NCI-H1694 treated with DMSO at 0.1 percent for 48 hours (cell line): ENCODE data around the gene COX6B1.
"Not testable (repeated sequence)": the region's sequence is repeated elsewhere in the genome, so short reads cannot be mapped to it uniquely, and the experiment has no call there.

Source experiments
- DNase-seq: peaks from one replicate; lab custom pipeline; 2025; lab: John Stamatoyannopoulos, UW

The COX6B1 gene

DNA sequence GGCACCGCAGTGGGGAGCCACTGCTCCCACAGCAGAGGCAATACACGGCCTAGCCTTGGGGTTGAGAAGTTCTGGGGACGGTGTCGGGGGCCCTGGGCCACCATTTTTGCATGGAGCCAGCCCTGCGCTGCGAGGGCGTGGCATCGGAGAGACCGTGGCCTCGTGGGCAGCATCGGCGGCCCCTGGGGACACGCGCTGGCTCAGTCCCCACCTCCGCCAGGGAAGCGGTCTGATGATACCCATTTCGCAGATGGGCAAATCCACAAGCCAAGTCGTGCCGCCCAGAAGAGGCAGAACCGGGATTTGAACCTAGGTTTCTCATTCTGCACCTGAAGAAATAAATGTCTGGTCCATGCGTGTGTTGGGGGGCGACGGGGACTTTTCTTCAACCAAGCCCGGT, 17.0 kb downstream of the COX6B1 start:
- DNase-seq = no peak

DNA sequence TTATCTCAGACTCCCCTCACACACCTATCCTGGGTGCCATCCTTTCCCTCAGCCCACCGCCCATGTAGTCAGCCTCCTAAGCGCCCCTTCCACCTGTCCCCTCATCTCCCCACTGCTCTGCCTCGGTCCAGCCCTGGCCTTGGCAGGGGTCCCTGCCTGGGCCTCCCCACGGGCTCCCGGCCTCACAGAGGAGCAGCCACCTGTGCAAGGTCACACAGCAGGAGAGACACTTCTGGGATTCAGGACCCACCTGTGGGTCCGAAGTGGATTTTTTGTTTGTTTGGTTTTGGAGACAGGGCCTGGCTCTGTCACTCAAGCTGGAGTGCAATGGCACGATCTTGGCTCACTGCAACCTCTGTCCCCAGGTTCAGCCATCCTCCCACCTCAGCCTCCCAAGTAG, 17.5 kb downstream of the COX6B1 start:
- no peak for DNase-seq

DNA sequence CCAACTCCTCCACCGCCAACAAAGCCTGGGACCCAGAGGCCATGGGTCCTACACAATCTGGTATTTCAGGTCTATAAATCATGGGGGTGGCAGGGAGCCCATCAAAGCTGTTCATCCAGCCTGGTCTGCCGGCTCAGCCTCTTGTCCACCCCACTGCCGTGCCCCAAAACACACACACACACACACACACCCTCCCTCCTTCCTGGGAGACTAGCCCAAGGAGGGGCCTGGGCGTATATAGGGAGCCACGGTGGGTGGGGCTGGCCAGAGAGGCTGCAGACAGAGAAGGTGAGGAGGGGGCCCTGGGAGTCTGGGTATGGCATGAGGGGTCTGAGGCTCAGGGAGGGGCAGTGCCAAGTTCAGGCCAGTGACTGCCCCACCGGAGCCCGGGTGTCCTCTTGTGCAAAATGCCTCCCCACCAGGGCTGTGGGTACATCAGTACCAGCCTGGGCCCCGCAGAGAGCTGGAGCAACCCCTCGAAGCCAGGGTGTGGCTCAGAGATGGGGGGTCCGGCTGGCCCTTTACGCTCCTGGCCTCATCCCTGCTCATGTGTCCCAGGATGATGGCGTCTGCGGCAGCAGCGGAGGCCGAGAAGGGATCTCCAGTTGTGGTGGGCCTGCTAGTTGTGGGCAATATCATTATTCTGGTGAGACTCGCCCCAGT, 18.3 kb downstream of the COX6B1 start, which contains the start of gene UPK1A:
Gene UPK1A, plus strand, starts transcription at position 267 of the 663 bp plus-strand sequence. Its CDS starts 296 bp downstream, at position 563.
- no peak for DNase-seq

DNA sequence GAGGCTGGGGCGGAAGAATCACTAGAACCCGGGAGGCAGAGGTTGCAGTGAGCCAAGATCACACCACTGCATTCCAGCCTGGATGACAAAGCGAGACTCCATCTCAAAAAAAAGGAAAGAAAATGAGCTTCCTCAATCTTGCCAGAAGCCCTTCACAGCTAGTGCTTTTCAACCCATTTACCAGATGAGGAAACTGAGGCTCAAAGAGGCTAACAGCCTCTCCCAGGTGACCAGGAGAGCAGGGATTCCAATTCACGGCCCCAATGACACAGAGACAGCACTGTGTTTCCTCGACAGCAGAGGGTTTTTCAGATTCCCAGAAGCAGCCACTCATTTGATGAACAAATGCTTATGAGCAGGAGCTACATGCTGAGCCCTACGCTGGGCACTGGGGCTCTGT, 21.4 kb downstream of the COX6B1 start:
- no peak for DNase-seq

DNA sequence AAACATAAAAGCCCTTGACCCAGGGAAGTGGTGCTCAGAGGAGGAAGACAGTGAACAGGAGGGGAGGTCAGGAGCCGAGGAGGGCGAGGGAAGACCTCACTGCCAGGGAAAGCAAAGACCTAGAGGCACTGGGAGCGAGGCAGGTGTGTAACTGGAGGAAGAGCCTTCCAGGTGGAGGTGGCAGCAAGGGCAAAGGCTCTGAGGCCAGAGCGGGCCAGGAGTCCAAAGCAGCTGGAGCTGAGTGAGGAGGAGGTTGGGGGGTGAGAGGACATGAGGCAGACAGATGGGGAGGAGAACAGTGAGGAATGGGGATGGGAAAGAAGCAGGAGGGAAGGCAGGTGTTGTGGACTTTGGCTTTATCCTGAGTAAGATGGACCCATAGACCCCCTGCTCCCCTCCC, 21.9 kb downstream of the COX6B1 start:
- no peak for DNase-seq

GRCh38 chr19:35670686-35671085, 22.6 kb downstream of the COX6B1 start:
- DNase-seq = no peak

DNA sequence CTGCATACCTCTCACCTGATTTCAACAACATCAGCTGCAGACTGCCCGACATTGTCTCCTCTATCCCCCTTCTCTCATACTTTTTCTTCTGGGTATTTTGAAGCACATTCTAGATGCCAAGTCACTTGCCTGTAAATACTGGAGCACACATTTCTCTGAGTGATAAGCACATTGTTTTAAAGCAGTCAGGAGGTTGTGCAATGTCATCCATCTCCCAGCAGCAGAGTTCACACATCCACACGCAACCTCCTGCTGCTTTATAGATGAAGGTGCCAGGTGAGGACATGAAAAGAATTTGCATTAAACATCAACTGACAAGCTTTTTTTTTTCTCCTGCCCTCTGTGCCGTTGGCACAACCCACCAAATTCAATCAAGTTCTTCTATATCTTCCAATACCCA, 23.7 kb downstream of the COX6B1 start:
- DNase-seq = no peak

DNA sequence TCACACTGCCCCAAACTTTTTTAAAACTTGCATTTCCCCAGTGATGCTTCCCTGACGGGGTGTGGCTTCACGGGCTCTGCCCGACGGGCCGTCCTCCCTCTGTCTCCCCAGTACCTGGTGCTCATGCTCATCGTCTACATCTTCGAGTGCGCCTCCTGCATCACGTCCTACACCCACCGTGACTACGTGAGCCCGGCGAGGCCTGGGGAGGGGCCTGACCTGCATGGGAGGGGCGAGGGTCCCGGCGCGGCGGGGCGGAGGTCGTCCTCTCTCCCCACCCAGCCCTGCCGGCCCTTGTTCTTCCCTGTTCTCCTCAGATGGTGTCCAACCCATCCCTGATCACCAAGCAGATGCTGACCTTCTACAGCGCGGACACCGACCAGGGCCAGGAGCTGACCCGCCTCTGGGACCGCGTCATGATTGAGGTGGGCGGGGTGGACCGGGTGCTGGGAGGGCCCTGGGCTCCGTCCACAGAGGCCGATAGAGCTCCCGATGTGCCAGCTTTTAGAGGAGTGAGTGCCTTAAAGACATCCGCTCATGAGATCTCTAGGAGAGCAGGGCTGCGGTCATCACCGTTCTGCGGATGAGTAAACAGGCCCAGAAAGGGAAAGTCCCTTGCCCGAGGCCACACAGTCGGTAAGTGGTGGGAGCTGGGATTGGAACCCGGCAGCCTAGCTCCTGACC, 25.1 kb downstream of the COX6B1 start:
- no peak for DNase-seq

DNA sequence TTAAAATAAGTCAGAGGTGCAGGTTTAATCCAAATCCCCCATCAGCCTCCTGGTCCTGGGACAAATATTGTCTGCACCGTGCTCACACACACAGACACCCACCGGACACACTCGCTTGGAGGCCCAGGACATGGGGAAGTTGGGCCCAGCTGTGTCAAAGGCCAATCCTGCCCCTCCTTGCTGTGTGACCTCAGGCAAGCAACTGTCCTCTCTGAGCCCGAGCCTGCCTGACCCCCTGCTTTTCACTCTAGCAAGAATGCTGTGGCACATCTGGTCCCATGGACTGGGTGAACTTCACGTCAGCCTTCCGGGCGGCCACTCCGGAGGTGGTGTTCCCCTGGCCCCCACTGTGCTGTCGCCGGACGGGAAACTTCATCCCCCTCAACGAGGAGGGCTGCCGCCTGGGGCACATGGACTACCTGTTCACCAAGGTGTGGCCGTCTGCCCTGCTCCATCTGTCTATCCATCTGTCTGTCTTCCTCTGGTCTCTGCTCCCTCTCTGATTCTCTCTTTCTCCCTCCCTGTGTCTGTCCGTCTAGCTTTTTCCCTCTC, 27.5 kb downstream of the COX6B1 start:
- no peak for DNase-seq

DNA sequence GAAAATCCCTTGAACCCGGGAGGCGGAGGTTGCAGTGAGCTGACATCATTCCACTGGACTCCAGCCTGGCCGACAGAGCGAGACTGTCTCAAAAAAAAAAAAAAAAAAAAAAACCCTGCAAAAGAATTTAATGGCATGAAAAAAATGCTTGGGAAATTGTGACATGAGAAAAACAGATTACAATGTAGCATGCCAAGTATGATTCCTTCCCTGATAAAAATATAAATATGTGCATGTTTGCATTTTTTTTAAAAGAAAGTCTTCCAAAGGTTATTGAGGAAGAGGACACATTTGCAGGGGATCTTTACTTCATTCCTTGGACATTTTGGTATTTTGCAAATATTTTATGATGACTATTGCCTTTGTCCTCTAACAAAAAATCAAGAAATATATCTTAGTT, 41.7 kb downstream of the COX6B1 start:
- no peak for DNase-seq

DNA sequence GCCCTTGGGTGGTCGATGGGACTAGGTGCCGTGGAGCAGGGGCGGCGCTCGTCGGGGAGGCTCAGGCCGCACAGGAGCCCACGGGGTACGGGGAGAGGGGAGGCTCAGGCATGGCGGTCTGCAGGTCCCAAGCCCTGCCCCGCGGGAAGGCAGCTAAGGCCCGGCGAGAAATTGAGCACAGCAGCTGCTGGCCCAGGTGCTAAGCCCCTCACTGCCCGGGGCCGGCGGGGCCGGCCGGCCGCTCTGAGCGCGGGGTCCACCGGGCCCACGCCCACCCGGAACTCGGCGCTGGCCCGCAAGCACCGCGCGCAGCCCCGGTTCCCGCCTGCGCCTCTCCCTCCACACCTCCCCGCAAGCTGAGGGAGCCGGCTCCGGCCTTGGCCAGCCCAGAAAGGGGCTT, 43.0 kb downstream of the COX6B1 start:
- DNase-seq = not testable (repeated sequence)

- DNase-seq = no peak
Measured at GRCh38 chr19:35692010-35692409, 43.9 kb downstream of the COX6B1 start.

- no peak for DNase-seq
Measured at GRCh38 chr19:35693422-35693821, 45.3 kb downstream of the COX6B1 start.

DNA sequence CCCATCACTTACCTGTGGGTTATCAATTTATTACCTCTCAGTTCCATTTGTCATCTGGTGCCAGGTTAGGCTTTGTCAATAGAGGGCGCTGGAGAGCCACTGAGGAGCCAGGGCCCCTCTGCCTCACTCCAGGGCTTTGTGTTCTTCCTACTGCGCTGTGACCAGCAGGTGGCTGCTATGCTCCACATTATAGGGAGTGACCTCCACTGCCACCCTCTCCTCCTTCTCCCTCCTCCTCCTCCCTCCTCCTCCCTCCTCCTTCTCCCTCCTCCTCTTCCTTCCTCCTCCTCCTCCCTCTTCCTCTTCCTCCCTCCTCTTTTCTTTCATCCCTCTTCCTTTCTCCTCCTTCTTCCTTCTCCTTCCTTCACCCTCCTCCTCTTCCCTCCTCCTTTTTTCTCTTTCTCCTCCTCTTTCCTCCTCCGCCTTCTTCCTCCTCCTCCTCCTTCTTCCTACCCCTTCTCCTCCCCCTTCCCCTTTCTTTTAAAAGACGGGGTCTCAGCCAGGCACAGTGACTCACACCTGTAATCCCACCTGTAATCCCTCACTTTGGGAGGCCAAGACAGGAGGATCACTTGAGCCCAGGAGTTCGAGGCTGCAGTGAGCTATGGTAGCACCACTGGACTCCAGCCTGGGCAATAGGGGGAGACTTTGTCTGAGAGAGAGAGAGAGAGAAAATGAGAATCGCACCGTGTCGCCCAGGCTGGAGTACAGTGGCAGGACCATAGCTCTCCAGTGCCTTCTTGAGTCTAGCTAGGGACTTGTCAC, 45.9 kb downstream of the COX6B1 start:
- DNase-seq = peak; percentile 82

- no peak for DNase-seq
Measured at GRCh38 chr19:35695895-35696422, 47.8 kb downstream of the COX6B1 start.

GRCh38 chr19:35696835-35697234, 48.7 kb downstream of the COX6B1 start:
- DNase-seq = no peak

- DNase-seq = peak; percentile 99
Measured at GRCh38 chr19:35702223-35703012, 54.3 kb downstream of the COX6B1 start.

- DNase-seq = no peak
Measured at GRCh38 chr19:35703343-35703742, 55.2 kb downstream of the COX6B1 start.

DNA sequence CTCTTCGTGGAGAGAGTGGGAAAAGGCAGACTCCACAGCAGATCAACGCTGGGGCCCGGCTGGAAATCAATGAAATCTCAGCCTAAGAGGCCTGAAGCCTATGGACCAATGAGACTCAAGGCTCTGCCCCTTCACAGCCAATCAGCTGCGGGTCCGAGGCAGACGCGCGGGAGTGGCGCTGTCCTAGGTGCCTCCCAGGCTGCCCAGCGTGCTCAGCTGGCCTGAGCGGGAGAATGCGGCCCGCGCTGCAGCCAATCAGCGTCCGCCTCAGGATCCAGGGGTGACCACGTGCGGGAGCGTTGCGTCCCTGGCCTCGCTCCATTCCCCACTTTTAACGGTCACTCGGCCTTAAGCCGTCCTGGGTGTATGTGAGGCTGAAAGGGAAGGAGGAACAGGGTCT, 56.1 kb downstream of the COX6B1 start, which contains the start of gene ZBTB32:
Gene ZBTB32, plus strand, starts transcription at position 341 of the 400 bp plus-strand sequence. CDS start 10,069 bp downstream, outside the sequence.
- no peak for DNase-seq
